HG02571 (cell line): Measurements from ENCODE around the gene BMPR1B.

Experiments
- ATAC-seq: cut with Tn5 transposase; IDR thresholded peaks from one replicate; pipeline ENCODE4 v1.9.1; 2021; ENCODE audit warnings: mild to moderate bottlenecking, moderate library complexity; ENCODE audit not compliant: unreplicated experiment

BMPR1B gene

DNA sequence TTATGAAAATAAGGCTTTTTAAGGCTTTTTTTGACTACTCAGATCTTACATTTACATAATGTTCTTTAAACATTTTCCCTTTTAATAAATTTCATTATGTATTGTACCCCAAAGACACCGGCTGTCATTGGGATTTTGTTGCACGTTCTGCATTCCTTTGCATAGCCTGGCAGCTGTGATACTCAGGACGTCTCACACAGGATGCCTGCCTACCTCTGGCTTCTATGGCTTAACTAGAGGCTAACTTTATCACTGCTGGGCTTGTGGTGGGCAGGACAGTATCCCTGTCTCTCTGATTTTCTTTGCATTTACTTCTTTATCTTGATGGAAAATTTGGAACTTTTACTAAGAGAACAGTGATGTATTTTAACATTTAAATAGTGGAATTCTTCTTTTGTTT lies 147.8 kb downstream of the BMPR1B start:
- ATAC-seq = no peak

DNA sequence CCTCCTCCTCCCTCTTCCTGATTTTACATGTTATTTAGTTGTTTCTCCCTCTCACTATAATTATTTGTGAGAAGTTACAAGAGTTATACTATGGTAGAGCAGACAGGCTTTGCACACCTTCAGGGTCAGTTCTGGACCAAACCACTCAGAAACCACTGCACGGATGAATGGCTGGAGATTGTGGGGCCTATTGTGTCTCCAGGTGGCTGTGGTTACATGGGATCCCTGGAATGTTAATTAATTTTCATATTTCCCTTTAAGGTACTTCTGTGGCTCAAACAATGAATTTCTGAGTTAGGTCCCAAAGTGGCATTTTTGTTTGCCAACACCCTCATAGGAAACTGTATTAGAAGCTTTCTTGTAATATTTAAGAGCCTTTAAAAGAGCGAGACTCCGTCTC lies 151.9 kb downstream of the BMPR1B start:
- ATAC-seq = no peak

DNA sequence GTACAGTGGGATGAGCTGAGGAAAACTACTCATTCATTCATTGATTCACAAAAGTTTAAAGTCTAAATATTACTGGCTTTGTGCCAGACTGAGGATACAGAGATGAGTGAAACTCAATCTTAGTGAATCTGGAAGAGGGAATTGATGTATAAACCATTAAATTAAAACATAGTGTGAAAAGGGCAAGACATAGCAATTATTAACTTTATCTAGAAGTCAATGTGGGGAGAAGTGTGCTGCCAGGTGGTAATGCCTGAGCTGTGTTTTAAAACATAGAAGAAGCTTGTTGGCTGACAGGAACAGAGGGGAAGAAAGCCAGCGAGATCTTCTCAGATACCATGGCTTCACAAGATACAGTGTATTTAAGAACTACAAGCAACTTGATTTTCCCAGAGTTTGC lies 153.4 kb downstream of the BMPR1B start:
- no peak for ATAC-seq

DNA sequence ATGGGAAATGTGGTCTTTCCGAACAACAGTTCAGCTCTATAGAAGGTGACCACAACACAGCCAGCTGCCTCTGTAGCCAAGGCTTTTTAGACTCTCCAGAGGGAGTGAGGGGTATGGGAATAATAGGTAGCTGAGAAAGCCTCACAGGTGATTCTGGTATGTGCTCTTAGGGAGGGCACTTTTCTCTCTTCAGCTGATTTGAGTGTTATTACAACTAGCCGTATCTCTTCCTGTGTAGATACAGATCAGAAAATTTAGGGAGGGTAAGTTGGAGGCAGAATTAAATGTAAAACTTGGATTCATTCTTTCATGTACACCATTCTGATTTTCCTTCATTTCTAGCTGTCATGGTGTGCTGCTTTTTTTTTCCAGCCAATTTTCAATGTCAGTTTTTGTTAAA lies 154.9 kb downstream of the BMPR1B start:
- ATAC-seq = no peak

DNA sequence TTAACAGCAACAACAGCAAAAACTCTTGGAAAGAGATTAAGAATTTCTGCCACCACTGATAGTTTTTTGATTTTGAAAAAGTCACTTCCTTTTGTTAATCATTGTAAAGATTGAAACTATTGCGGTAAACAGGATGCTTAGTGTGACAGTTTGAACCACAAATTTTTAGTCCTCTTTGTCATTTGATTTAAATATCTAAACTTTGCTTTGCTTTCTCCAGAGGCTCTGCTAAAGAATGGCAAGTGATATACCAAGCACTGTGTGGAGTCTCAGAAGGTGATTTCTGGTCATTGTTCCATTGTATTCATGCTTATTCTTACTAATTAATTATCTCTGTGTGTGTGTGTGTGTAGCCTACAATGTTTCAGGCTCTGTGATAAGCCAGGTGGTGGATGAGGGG lies 155.6 kb downstream of the BMPR1B start:
- no peak for ATAC-seq

DNA sequence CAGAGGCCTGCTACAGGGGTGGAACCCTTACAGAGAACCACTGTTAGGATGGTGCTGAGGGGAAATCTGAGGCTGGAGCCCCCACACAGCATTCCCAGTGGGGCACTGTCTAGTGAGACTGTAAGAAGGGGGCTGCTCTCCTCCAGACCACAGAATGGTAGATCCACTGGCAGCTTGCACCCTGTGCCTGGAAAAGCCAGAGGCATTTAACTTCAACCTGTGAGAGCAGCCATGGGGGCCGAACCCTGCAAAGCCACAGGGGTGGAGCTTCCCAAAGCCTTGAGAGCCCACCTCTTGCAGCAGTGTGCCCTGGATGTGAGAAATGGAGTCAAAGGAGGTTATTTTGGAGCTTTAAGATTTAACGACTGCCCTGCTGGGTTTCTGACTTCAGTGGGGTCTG lies 159.4 kb downstream of the BMPR1B start:
- no peak for ATAC-seq

DNA sequence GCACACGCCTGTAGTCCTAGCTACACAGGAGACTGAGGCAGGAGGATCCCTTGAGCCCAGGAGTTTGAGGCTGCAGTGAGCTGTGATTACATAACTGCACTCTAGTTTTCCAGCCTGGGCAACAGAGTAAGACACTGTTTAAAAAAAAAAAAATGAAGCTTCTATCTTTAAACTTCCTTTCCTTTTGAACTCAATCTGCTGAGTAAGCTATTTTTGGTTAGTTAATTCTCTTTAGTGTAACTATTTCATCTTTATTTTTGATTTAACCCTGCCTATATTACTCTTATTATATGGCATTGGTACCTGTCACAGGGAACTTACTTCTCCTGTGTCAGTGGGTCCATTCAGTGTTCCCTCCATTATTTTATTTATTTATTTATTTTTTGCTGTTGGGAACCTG lies 160.8 kb downstream of the BMPR1B start:
- no peak for ATAC-seq

DNA sequence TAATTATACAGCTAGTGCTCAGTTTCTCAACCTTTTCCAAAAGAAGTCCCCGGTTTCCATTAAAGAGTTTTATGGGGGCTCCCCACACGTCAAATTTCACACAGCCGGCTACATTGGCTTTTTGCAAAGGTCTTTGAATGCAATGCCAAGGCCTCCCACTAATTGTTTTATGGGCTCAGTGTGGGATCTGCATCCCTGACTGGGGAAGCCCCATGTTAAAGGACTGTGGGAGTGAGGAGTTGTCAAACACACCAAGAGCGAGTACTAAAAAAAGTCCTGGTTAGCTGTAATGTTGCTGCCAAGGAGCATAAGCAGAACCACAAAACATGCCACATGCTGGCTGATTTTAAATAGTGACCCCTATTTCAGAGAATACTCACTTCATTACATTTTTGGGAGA lies 162.6 kb downstream of the BMPR1B start:
- ATAC-seq = no peak

DNA sequence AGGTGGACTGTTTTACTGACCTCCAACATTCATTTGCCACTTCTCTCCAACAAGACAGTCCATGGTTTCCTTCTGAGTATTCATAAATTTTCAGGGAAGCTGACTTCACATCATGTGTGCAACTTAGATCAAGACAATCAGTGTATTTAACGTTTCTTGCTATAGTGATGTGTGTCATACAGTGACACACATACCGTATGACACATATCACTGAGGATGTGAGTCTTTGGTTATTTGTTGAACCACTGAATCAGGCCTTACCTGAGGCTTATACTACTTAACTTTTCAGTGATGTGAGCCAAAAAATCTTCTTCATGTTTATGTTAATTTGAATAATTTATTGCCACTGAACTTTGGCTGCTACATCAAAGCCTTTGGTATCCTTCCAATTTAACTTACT lies 166.8 kb downstream of the BMPR1B start:
- ATAC-seq = no peak

DNA sequence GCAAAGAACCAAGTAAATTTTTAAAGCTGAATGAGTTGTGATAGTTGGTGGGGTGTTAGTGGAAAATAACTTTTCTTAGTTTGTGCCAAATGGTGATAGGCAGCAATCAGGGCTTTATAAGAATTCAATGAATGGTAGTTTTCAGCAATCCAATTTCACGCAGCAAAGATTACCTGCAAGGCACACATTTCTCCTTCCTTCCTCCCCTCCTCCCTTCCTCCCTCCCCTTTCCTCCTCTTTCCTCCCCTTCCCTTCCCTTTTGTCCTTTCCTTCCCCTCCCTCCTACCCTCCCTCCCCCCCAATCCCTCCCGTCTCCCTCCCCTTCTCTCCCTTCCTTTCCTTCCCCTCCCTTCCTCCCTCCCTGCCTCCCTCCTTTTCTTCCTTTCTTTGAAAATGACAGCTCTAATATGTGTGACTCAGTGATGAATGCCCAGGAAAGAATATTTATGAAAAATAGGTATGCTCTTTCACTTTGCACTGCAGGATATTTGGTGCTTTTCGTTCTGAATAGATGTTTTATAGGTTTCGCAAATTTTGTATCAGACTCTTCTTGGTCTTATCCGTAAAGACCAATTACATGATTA lies 168.1 kb downstream of the BMPR1B start:
- ATAC-seq = no peak

DNA sequence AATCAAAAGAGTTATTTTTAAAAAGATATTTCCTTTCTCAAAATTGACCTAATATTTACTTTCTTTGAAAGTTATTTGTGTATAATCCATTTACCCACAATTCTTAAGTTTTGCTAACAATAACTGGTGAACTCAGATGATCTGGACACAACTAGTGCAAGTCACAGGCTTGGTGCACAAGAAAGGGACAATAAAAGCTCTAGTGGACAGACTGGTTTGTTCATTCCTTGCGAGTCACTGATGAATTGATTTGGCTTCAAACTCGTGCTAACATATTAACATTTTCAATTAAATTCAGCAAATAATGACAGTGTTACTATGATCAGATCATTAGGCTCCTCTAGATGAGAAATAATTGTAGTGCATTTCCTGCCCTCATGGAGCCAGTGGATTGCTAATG lies 169.2 kb downstream of the BMPR1B start:
- no peak for ATAC-seq

DNA sequence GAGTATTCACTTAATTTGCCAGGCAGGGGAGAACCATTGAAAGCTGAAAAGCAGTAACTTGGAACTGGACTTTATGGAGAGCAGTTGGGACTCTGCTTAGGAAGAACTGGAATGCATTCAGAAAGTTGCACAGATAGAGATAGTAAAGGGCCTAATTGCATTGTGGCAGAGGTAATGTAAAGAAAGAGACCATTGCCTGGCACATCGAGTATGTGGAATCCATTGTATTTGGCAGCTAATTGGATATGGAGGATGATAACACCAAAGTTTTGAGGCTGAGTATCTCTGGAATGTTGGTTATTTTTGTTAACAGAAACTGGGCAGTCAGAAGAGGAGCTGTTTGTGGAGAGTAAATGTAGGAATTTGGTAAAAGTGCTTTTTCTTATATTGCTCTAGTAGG lies 169.9 kb downstream of the BMPR1B start:
- ATAC-seq = no peak

DNA sequence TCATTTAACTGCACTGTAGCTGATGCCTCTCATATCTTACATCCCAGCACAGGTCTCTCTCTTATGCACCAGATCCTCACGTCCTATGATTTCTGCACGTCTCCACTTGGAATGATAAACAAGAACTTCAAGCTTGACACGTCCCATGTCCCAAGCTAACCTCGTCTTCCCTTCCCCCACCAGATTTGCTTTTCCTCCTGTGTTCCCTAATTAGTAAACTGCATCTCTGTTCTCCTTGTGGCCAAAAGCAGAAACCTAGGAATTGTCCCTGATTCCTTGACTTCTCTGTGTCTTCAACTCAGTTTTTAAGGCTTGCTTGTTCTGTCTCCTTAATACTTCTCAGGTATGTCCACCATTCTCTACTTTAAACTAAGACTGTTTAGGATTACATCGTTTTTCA lies 171.9 kb downstream of the BMPR1B start:
- ATAC-seq = no peak

DNA sequence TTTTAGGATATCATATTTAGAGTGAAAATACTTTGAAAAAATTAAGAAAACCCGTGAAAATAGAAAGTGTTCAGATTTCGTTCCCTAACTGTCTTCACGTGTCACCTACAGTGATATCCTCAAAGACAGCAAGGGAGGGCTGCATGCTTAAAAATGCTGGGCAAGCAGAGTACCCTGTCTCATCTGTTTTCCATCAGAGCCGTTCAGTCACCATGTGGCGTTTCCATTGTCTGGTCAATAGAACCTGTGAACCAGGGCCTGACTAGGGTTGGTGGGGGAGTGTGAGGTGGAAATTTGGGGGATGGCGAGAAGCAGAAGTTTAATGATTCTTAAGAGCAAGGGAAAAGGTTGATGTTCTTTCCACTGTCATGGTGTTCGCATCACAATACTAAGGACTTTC lies 173.9 kb downstream of the BMPR1B start:
- ATAC-seq = no peak

DNA sequence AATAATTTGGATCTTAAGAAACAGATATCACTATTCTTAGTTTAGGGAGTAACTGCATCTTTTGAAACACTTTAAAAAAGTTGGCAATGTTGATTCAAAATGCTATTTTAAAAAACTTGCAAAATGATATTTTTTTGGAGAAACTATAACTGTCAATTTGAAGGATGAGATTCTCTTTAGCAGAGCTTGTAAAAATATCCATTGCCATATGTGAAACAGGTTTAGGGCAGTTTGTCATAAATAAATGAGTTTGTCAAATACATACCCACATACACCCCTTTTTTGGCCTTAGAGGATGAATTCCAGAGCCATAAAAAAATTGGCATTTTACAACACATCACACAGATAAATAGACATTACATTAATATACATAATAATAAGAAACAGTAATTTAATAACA lies 174.6 kb downstream of the BMPR1B start:
- no peak for ATAC-seq

DNA sequence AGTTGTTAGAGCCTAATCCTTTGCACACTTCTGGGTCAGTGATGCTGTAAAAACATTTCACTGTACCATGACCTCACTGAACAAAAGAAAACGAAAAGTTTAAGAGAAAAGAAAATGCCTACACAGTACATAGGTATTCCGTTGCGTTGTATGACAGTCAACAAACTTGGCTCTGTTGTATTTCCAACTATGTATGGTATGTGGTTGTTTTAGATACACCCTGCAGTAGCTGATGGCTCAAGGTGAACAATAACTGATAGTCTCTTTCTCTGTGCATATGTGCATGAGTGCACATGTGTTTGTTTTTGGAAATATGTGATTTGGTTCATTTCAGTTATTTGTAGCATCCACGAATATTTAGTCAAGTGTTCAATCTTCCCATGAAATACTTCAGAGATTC lies 176.0 kb downstream of the BMPR1B start:
- ATAC-seq = no peak

DNA sequence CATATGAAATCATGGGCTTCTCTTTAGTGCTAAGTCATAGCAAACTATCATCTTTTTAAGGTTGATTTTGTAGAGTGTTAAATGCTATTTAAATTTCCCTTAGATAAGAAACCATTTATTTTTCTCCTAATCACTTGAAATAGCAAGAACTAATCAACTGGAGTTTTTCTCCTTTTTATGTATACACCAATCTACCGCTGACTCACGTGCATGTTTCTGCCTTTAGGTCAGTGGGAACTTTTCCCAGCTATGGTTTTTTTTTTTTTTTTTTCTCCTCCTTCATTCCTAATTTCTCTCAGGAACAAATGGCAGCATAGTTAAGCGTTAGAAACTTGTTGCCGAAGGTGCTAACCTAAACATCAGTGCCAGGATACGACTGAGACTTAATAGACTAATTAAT lies 176.4 kb downstream of the BMPR1B start:
- no peak for ATAC-seq

DNA sequence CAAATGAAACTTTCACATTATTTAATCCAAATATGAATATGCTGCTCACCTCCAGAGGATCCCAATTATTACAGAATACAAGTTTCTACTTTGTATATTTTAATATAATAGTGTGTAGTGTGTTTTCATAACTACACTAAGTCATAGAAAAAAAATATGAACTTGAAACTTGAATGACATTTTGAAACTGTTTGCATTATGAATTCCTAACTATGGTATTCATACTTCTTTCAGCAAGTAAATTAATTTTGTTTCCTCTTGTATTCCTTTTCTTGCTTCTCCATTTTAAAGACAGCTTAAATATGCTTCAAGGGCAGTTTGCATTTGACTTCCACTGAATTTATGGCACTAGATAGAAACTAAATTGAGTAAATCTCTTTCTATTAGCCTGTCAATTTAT lies 177.1 kb downstream of the BMPR1B start:
- ATAC-seq = no peak

DNA sequence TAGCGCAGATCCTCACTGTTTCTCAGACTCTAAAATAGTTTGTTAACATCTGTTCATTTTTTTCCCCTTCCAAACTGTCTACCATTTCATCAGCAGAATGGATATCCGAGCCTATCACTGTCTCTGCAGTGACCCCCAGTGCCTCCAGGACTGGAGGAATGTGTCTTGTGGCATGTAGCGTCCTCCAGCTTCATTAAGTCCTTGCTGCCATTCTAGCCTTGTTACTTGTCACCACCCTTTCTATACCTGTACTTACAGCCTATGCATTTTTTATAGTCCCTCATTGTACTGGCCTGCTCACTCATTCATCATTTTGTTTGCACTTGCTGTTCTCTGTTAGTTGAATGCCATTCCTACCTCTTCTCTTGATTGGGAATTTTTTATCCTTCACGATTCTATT lies 179.1 kb downstream of the BMPR1B start:
- no peak for ATAC-seq

DNA sequence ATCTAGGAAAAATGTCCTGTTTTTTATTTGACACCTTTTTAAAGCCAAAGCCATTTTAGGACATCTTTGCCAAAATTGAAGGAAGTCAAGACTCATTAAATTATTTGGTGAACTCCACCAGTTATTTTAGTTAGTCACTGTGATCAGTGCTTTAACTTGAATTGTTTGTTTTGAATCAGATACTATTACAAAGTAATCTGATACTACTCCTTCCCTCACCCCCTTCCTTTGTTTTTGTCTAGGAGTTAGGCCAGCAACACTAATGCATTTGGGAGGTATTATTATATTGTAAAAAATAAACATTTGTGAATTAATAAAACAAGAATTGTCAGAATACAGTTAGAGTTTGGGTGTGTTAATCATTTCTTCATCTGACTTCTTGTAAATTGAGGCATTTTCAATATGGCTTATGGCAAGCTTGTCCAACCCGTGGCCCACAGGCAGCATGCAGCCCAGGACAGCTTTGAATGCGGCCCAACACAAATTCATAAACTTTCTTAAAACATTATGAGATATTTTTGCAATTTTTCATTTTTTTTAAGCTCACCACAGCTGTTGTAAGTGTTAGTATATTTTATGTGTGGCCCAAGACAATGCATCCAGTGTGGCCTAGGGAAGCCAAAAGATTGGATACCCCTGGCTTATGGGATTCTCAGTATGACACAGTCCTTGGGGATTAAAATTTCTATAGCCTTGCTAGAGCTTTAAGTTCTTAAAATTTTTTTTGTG lies 182.2 kb downstream of the BMPR1B start:
- ATAC-seq = no peak

DNA sequence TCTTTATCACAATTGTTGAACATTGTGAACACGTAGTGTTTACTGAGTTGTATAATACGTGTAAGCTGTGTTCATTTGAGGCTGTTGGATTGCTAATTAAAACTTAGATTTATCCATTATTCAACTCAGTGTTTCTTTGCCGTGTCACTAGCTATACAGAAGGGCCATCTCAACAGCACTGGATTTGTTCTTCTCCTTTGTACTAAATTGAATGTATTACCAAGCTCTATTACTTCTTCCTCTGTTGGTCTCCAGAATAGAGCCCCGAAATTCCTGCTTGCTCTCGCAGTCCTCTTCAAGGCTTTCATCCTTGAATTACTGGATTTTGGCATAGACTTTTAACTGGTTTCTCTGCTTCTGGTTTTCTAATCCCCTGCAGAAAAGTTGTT lies 182.8 kb downstream of the BMPR1B start:
- no peak for ATAC-seq

DNA sequence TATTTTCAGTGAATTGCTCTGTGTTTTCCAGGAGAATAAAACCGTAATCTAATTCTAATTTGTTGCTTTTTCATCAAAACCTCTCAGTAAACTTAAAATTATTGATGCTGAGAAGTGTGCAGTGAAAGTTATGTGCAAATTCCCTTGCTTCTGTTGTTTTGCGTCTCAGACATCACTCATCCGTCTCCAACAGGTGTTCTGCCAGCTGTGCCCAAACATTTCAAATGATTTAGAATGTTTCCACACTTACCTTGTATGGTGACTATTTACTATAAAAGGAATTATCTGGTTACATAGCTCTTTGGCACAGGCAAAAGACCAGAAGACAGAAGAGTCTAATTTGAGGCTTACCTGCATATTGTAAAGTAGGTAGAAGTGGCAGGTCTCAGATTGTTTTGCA lies 184.0 kb downstream of the BMPR1B start:
- ATAC-seq = no peak

DNA sequence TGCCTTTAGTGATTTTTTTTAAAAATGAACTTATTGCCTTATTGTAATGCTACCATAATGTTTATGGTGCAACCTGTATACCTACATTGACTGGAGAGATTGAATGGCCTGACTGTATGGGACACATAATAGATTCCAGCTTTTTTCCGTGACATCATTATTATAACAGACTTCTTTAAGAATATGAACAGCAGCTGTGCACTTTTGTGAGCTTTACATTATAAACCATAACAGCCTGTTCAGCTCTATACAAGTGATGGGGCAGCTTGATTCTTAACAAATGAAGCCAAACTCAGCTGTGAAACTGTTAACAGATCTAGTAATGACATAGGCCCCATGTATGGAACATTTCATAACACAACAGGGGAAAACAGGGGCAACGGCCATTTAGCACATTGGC lies 187.0 kb downstream of the BMPR1B start:
- no peak for ATAC-seq
